Cardiac muscle cell (in vitro differentiated cells and primary cell): Measurements from ENCODE around the gene PRKCQ. TPM values are rescaled to one million over a fixed set of nuclear protein-coding genes. Genes with fewer than 3 reads are reported as not detected.

Experiments
- DNase-seq, 2 donors: peaks; one replicate each; pipeline versions ENCODE4 v3.0.0 to v3.0.0-alpha.2; 2010 to 2017; ENCODE audit warnings: low read depth in 1 of 2, low spot score in 1 of 2
- H3K27ac ChIP-seq: fragments of 200-600 bp; sonication (generic); 2 replicates; pipeline ENCODE4 v1.5.1; 2016
- H3K27me3 ChIP-seq: fragments of 200-600 bp; sonication (generic); 2 replicates; pipeline ENCODE4 v1.6.0; 2016; ENCODE audit warnings: control low read depth
- H3K36me3 ChIP-seq: fragments of 200-600 bp; sonication (generic); 2 replicates; pipeline ENCODE4 v1.5.1; 2016; ENCODE audit warnings: control low read depth
- H3K4me1 ChIP-seq: fragments of 200-600 bp; sonication (generic); 2 replicates; pipeline ENCODE4 v1.8.1; 2017; ENCODE audit warnings: low read depth, mild to moderate bottlenecking, mixed run types
- H3K4me3 ChIP-seq: fragments of 200-600 bp; sonication (generic); 2 replicates; pipeline ENCODE4 v1.5.1; 2016; ENCODE audit warnings: mild to moderate bottlenecking
- H3K9me3 ChIP-seq: fragments of 200-600 bp; sonication (generic); 2 replicates; pipeline ENCODE4 v1.5.1; 2017; ENCODE audit warnings: low read depth, mild to moderate bottlenecking, control low read depth
- CTCF ChIP-seq: IDR thresholded peaks from 2 replicates; pipeline ENCODE4 v1.5.1; 2012; ENCODE audit warnings: low read depth, mild to moderate bottlenecking, low read length
- polyA plus RNA-seq: library from polyadenylated mRNA; unstranded; fragments of >200 nt; fragmentation: Nextera tagmentation; extraction: Ambion mirVana; gene quantifications from 2 replicates; pipeline ENCODE4 v1.2.1, GENCODE V29; 2016
- total RNA-seq: library from RNA; depleted of rRNA; stranded (reverse); fragments of >200 nt; gene quantifications from 2 replicates; pipeline ENCODE4 v1.2.3, GENCODE V29; 2016

The PRKCQ gene
- total and polyA plus RNA-seq, 2 experiments from 2014 or later: 3.7 to 4.1 TPM

- Histone ChIP-seq H3K4me3 (no peak overlapping the region), H3K27me3 (no peaks in the 10 kb centered on the region), H3K4me1 (no peaks in the 10 kb centered on the region), H3K9me3 (no peaks in the 10 kb centered on the region), H3K36me3 (no peaks in the 10 kb centered on the region), H3K27ac (no peak overlapping the region)
- peak in 1 of 2 donors; percentile 11 for DNase-seq
- no peak for TF ChIP-seq CTCF
Measured at GRCh38 chr10:6493521-6494441, 86.3 kb downstream of the PRKCQ start.

- H3K4me1 ChIP-seq: no peaks in the 10 kb centered on the region
- no peak for TF ChIP-seq CTCF
- no peak for DNase-seq
- no peaks in the 10 kb centered on the region for H3K27me3 ChIP-seq
- no peak overlapping the region for H3K27ac ChIP-seq
- H3K4me3 ChIP-seq: no peak overlapping the region
- no peaks in the 10 kb centered on the region for H3K9me3 ChIP-seq
- no peaks in the 10 kb centered on the region for H3K36me3 ChIP-seq
Measured at GRCh38 chr10:6492896-6493295, 87.2 kb downstream of the PRKCQ start.

GRCh38 chr10:6491841-6492609, 88.1 kb downstream of the PRKCQ start:
- no peaks in the 10 kb centered on the region for H3K27me3 ChIP-seq
- no peak for DNase-seq
- no peaks in the 10 kb centered on the region for H3K9me3 ChIP-seq
- H3K27ac ChIP-seq: no peak overlapping the region
- H3K36me3 ChIP-seq: no peaks in the 10 kb centered on the region
- no peaks in the 10 kb centered on the region for H3K4me1 ChIP-seq
- no peak for TF ChIP-seq CTCF
- H3K4me3 ChIP-seq: no peak overlapping the region

GRCh38 chr10:6490614-6491013, 89.5 kb downstream of the PRKCQ start:
- H3K9me3 ChIP-seq: no peaks in the 10 kb centered on the region
- H3K4me3 ChIP-seq: no peak overlapping the region
- no peaks in the 10 kb centered on the region for H3K36me3 ChIP-seq
- no peak for DNase-seq
- no peaks in the 10 kb centered on the region for H3K27me3 ChIP-seq
- H3K27ac ChIP-seq: no peak overlapping the region
- no peak for TF ChIP-seq CTCF
- H3K4me1 ChIP-seq: no peaks in the 10 kb centered on the region

GRCh38 chr10:6487920-6488319, 92.2 kb downstream of the PRKCQ start:
- H3K27me3 ChIP-seq: no peaks in the 10 kb centered on the region
- no peak overlapping the region for H3K4me3 ChIP-seq
- no peak for DNase-seq
- no peak for TF ChIP-seq CTCF
- H3K27ac ChIP-seq: no peak overlapping the region
- no peaks in the 10 kb centered on the region for H3K36me3 ChIP-seq
- no peaks in the 10 kb centered on the region for H3K9me3 ChIP-seq
- H3K4me1 ChIP-seq: no peaks in the 10 kb centered on the region
